Cardiac fibroblast (primary cell): ENCODE data around the gene TXNDC5.

ENCODE experiments used
- DNase-seq, 2 donors: peaks; one replicate each; pipeline versions ENCODE4 v3.0.0 to v3.0.0-alpha.2; 2010; ENCODE audit warnings: low read depth in 2 of 2
- H3K4me3 ChIP-seq, 2 donors: replicated peaks in 1 of 2; 1 replicate in 1 of 2; 2 replicates in 1 of 2; pipeline ENCODE4 v1.5.1; 2011; ENCODE audit warnings: low read depth in 2 of 2, low read length in 2 of 2, mild to moderate bottlenecking in 2 of 2, moderate library complexity in 1 of 2
- TF ChIP-seq, protein P1 (sequence below): IDR thresholded peaks from one replicate; pipeline ENCODE4 v1.5.1; 2011; ENCODE audit warnings: low read depth, mild to moderate bottlenecking, low read length, inconsistent platforms

Gene TXNDC5

DNA sequence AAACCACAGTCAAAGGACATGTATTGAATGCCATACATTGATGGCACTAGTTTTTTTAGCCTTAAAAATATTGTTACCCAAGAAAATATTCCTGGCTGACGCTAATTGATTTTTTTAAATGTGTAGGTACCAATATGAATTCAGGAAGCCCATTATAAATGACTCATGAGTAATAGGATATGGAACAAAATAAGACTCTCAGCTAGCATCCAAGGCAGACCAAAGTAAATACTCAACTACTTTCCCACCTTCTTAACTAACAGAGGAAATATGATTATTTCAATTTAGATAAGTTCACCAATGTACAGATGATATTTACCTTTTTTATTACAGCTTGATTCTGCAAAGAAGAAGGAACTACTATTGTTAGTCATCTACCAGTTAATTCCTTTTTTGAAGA lies 43.2 kb upstream of the TXNDC5 start:
- DNase-seq: no peak
- TF ChIP-seq, protein P1, sequence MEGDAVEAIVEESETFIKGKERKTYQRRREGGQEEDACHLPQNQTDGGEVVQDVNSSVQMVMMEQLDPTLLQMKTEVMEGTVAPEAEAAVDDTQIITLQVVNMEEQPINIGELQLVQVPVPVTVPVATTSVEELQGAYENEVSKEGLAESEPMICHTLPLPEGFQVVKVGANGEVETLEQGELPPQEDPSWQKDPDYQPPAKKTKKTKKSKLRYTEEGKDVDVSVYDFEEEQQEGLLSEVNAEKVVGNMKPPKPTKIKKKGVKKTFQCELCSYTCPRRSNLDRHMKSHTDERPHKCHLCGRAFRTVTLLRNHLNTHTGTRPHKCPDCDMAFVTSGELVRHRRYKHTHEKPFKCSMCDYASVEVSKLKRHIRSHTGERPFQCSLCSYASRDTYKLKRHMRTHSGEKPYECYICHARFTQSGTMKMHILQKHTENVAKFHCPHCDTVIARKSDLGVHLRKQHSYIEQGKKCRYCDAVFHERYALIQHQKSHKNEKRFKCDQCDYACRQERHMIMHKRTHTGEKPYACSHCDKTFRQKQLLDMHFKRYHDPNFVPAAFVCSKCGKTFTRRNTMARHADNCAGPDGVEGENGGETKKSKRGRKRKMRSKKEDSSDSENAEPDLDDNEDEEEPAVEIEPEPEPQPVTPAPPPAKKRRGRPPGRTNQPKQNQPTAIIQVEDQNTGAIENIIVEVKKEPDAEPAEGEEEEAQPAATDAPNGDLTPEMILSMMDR: no peak

DNA sequence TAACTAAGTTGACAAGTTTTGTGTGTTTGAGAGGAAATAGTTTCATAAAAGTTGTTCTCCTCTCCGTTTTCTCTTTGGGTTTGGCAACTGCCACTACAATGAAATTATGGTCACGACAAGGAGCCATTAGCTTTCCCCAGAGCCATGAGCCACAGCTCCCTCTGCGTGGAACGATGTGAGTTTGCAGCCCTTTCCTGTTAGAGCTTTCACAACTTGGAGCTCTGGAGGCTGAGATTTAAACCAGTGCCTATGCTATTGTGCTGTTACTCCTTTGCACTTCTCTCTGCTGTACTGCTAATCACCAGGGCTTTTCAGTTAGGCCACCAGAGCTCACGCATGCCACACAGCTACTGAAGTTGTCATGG lies 29.3 kb upstream of the TXNDC5 start:
- TF ChIP-seq, protein P1: no peak
- H3K4me3 ChIP-seq: no peak overlapping the region
- peak in 1 of 2 donors; percentile 29 for DNase-seq

More for the DNA sequence above, 43.2 kb upstream of the TXNDC5 start:
- no peak overlapping the region for H3K4me3 ChIP-seq

DNA sequence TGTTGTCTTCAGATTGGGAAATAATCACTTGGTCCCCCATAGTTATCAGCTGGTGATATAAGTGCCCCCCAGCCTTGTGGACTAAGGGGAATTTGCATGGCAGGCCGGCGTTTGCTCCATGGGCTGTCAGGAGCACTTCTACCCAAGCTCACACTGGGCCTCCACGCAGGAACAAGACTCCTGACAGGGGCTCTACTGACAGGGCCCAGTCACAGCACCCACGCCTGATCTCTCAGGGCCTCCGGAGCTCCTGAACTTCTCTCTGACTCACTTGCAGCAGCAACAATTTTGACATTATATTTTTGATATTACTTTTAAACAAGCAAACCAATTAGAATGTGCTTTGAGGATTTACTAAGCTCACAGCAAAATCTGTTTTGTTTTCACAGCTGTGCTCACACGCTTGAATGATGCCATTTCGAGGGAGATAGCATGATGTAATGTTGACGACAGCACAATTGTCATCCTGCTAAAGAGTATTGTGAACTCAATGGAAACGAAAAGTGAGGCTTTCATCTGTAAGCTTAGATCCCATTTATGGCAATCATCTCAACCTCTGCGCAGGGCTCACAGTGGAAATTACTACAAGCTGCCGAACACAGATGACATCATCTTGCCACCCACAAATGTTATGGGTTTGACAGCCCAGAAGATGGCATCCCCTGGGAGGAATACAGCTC lies 28.7 kb upstream of the TXNDC5 start:
- TF ChIP-seq, protein P1: no peak
- H3K4me3 ChIP-seq: no peak overlapping the region
- peak; percentile 16 to 54 for DNase-seq

DNA sequence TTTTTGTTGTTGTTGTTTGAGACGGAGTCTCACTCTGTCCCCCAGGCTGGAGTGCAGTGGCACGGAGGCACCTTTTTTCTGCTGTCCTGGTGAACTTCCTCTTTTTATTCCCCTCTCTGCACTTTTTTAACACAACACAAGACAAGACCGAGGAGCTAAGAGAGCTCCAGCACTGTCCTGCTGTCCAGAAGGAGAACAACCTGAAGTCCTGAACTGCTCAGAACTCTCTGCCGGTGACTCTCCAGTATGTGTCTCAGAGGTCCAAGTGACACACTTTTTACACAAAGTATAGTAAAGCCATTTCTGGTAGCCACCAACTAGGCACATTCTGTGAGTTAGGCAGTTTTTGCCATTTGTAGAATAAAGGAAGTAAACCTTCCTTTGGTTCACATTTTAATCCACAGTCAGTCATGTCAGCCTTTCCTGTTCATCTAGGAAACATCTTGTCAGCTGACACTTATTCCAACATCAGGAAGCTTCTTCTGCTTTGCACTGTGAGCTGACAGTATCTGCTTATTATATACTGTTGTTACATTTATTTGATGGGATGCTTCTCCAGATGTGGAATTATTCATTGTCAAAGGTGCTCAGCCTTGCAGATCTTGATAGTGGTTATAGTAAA lies 28.1 kb upstream of the TXNDC5 start:
- DNase-seq: no peak
- TF ChIP-seq, protein P1: no peak
- H3K4me3 ChIP-seq: no peak overlapping the region

DNA sequence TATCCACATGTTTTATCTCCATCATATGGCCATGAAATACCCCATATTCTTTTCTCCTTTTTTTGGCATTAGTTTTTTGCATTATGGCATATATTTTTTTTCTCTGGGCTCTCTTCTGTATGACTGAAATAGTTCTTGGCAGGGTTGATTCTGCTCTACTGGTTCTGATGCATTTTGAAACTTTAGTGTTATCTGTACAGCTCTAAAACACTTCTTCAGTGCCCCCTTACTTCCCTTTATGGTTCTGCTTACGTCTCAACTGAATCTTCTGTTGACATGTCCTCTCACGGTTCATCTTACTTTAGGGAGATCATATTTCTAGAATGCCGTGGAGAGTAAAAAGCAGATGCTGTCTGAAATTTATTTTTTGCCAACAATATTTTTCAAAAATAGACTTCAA lies 23.2 kb upstream of the TXNDC5 start:
- no peak overlapping the region for H3K4me3 ChIP-seq
- TF ChIP-seq, protein P1: no peak
- no peak for DNase-seq

DNA sequence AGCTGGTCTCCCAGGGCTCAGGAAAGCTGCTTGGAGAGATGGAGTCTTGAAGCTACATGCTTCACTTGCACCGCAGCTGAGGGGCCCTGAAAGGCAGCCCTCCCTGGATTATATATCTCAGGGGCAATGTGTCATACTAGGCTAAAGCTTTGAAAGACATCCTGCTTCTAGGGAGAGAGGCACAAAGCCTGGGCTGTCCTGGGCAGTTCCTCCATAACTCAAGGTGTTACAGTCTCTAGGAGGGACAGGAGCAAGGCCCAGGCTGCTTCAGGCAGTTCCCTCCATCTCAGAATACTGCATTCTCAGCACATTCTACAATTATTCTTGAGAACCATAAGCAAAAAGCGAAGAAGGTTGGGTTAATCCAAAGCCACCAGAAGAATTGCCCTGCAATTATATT lies 22.0 kb upstream of the TXNDC5 start:
- H3K4me3 ChIP-seq: no peak overlapping the region
- TF ChIP-seq, protein P1: no peak
- DNase-seq: no peak

DNA sequence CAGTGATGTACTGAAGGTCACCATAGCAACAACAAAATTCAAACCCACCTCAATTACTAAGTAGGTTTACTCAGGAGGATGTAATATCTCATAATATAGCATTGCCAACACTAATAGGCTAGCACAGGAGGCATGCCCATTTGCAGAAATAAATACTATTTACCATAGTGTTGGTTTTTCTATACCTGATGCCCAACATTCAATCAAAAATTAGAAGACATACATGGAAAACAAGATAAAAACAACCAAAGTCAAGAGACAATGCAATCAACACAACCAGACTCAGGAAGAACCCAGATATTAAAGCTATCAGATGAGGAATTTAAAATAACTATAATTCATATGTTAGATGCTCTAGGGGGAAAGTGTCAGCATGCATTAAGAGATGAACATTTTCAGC lies 14.3 kb upstream of the TXNDC5 start:
- TF ChIP-seq, protein P1: no peak
- H3K4me3 ChIP-seq: no peak overlapping the region

More for the DNA sequence above, 14.3 kb upstream of the TXNDC5 start:
- DNase-seq: no peak
